Erythroblast (primary cell): Measurements from ENCODE around the gene XXYLT1.

Experiments
- DNase-seq, 2 experiments: peaks; one replicate each; lab custom pipeline; 2025; lab: John Stamatoyannopoulos, UW
- GATA1 ChIP-seq: IDR thresholded peaks from 2 replicates; pipeline ENCODE4 v1.6.1; 2011; ENCODE audit warnings: low read depth, mild to moderate bottlenecking, control low read depth, low read length, moderate library complexity
- POLR2A ChIP-seq: IDR thresholded peaks from 2 replicates; pipeline ENCODE4 v1.6.1; 2011; ENCODE audit warnings: mild to moderate bottlenecking, low read length

Gene XXYLT1

GRCh38 chr3:195145579-195145978 is 125.4 kb downstream of the XXYLT1 start:
- no peak for TF ChIP-seq GATA1
- no peak for TF ChIP-seq POLR2A
- no peak for DNase-seq

GRCh38 chr3:195143221-195143620 is 127.7 kb downstream of the XXYLT1 start:
- no peak for DNase-seq
- TF ChIP-seq GATA1: no peak
- TF ChIP-seq POLR2A: no peak

DNA sequence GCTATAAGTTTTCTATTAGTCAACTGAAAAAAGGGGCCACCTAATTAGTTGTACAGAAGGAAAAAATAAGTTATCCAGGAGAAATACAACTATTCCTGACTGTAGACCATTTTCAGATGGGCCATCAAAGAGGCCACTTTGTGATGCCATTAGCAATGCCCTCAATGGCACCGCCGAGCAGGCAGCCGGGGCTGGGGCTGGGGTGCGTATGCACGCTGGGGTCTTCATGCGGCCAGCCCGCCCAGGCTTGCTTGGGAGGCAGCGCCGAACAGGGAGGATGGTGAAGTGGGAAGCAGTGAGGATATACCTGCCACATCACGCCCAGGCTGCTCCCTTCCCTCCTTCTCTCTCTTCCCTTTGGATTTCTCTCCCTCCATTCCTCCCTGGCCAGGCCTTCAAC is 128.4 kb downstream of the XXYLT1 start:
- no peak for DNase-seq
- TF ChIP-seq POLR2A (no peak), GATA1 (no peak)

DNA sequence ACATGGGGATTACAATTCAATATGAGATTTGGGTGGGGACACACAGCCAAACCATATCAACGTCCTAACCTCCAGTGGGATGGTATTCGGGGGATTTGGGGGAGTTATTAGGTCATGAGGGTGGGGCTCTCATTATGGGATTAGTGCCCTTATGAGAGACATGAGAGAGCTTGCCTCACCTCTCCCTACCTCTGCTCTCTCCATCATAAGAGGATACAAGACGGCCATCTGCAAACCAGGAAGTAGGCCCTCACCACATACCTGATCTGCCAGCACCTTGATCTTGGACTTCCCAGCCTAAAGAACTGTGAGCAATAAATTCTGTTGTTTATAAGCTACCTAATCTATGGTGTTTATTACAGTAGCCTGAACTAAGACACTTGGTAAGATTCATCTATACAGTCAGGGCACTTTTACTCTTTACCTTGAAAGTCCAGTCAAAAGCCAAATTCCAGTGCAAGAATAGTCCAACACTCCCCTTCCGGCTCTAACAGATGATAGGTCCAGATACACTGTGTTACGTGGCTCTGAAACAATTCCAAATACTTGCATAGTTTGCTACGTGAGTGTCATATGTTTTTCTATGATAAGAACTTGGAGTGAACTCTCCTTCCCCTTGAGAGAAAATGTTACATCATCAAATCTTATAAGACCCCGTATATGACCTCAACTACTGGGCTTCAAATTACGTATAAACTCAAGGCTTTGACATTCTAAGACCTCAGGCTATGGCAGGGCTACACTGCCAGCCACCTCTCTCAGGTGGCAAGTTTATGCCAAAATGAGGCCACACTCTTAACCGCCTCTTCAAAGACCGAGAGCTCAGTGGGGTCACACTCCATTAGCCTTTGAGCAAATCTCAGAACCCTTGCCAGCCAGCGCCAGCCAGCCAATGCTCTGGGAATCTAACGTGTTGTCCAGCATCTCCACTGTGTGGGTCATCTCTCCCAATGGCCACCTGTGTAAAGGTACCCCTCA is 129.9 kb downstream of the XXYLT1 start:
- DNase-seq: peak; percentile 54 to 70

DNA sequence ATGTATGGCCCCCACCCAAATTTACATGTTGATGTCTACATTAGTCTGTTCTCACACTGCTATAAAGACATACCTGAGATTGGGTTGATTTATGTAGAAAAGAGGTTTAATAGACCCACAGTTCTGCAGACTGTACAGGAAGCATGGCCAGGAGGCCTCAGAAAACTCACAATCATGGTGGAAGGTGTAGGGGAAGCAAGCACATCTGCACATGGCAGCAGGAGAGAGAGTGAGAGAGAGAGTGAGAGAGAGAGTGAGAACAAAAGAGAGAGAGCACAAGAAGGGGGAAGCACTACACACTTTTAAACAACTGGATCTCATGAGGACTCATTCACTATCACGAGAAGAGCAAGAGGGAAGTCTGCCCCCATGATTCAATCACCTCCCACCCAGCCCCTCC is 130.5 kb downstream of the XXYLT1 start:
- TF ChIP-seq GATA1 (no peak), POLR2A (no peak)
- DNase-seq: no peak

More for the DNA sequence above, 129.9 kb downstream of the XXYLT1 start:
- TF ChIP-seq GATA1 (no peak), POLR2A (no peak)

- no peak for DNase-seq
- TF ChIP-seq GATA1 (no peak), POLR2A (no peak)
These were observed 131.1 kb downstream of the XXYLT1 start for GRCh38 chr3:195139876-195140240.

- no peak for DNase-seq
- TF ChIP-seq POLR2A: no peak
- TF ChIP-seq GATA1: no peak
These were observed 131.7 kb downstream of the XXYLT1 start for GRCh38 chr3:195139091-195139875.

GRCh38 chr3:195137638-195138588 is 133.0 kb downstream of the XXYLT1 start:
- TF ChIP-seq POLR2A (no peak), GATA1 (no peak)

DNA sequence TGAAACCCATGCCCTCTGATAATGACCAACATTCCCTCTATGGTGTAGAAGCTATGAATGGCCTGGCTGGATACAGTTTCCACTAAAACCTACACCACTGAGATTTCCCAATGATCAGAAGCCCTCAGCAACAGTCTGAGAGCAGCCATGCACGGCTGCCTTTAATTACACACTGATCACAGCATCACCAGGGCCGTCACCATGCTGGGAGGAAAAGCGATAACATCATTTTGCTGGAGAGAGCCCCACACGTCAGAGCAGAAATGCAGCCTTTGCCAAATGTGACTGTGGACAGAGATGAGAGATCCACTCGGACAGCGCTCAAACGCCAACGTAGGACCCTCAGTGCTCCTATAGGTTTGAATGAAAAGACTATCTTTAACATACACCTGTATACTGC is 135.0 kb downstream of the XXYLT1 start:
- TF ChIP-seq GATA1: no peak
- no peak for TF ChIP-seq POLR2A
- no peak for DNase-seq

More at GRCh38 chr3:195137638-195138588, 133.0 kb downstream of the XXYLT1 start:
- DNase-seq: no peak

- TF ChIP-seq POLR2A: no peak
- TF ChIP-seq GATA1: no peak
- no peak for DNase-seq
These were observed 136.5 kb downstream of the XXYLT1 start for GRCh38 chr3:195134431-195134830.

DNA sequence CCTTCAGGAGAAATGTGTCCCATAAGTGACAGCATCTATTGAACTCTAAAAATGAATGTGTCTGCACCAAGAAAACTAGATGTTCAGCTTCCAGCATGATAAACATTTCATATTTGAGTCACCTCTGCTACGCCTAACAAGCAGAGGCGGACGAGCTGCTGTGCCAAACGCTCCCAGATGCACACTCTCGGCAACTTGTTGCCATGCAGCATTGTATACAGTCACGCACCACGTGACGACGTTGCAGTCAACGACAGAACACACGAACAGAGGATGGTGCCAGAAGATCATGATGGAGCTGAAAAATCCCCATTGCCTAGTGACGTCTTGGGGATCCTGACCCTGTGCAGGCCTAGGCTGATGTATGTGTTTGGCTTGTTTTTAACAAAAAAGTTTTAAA is 137.5 kb downstream of the XXYLT1 start:
- TF ChIP-seq POLR2A: no peak
- TF ChIP-seq GATA1: no peak
- no peak for DNase-seq

- no peak for DNase-seq
- TF ChIP-seq GATA1 (no peak), POLR2A (no peak)
These were observed 137.9 kb downstream of the XXYLT1 start for GRCh38 chr3:195133013-195133412.

DNA sequence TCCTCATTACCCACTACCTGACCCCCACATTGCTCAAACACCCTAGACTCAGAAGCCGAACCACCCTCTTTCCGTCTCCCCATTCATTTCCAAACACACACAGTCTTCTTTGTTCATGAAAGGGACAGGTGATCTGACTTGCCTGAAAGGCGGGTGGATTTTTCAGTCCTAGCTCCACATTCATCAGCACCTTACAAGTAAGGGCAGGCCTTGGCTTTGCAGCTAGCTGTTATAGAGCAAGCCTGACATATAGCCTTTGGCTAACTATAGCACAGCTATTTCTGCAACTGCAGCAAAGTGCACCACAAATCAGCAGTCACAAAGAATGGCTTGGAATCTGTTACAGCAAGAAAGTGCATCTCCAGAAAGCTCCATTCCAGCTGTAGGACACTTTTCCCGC is 139.8 kb downstream of the XXYLT1 start:
- DNase-seq: no peak
- TF ChIP-seq GATA1 (no peak), POLR2A (no peak)
